SJSA1 (cell line): ENCODE measurements around the gene KLF1. TPM values are rescaled to one million over a fixed set of nuclear protein-coding genes. Genes with fewer than 3 reads are reported as not detected.
"Not testable (repeated sequence)": the region's sequence is repeated elsewhere in the genome, so short reads cannot be mapped to it uniquely, and the experiment has no call there.

Experiments
- DNase-seq, 2 experiments: peaks; one replicate each; pipeline ENCODE4 v3.0.0-alpha.2; 2015 to 2020; ENCODE audit warnings: low spot score in 2 of 2, low read depth in 1 of 2
- H3K27ac ChIP-seq: fragments of 250-450 bp; sonication (Bioruptor Pico); 2 replicates; pipeline ENCODE4 v1.5.1; 2020; ENCODE audit warnings: mild to moderate bottlenecking, moderate library complexity
- H3K27me3 ChIP-seq: fragments of 250-450 bp; sonication (Bioruptor Pico); replicated peaks from 2 replicates; pipeline ENCODE4 v1.5.1; 2020; ENCODE audit warnings: mild to moderate bottlenecking, moderate library complexity
- H3K36me3 ChIP-seq: fragments of 250-450 bp; sonication (Bioruptor Pico); 2 replicates; pipeline ENCODE4 v1.5.1; 2020; ENCODE audit warnings: mild to moderate bottlenecking
- H3K4me1 ChIP-seq: fragments of 250-450 bp; sonication (Bioruptor Pico); replicated peaks from 2 replicates; pipeline ENCODE4 v1.6.1; 2021; ENCODE audit warnings: mild to moderate bottlenecking
- H3K4me3 ChIP-seq: fragments of 250-450 bp; sonication (Bioruptor Pico); 2 replicates; pipeline ENCODE4 v1.5.1; 2020; ENCODE audit warnings: mild to moderate bottlenecking
- H3K9me3 ChIP-seq: fragments of 250-450 bp; sonication (Bioruptor Pico); replicated peaks from 2 replicates; pipeline ENCODE4 v1.5.1; 2020; ENCODE audit warnings: mild to moderate bottlenecking
- total RNA-seq: library from RNA; depleted of rRNA; stranded (reverse); fragments of >200 nt; shearing (Covaris generic); gene quantifications from 2 replicates; pipeline ENCODE4 v1.2.3, GENCODE V29; 2014; rRNA removed

KLF1 gene
- total RNA-seq, result not detected in 2 replicates

DNA sequence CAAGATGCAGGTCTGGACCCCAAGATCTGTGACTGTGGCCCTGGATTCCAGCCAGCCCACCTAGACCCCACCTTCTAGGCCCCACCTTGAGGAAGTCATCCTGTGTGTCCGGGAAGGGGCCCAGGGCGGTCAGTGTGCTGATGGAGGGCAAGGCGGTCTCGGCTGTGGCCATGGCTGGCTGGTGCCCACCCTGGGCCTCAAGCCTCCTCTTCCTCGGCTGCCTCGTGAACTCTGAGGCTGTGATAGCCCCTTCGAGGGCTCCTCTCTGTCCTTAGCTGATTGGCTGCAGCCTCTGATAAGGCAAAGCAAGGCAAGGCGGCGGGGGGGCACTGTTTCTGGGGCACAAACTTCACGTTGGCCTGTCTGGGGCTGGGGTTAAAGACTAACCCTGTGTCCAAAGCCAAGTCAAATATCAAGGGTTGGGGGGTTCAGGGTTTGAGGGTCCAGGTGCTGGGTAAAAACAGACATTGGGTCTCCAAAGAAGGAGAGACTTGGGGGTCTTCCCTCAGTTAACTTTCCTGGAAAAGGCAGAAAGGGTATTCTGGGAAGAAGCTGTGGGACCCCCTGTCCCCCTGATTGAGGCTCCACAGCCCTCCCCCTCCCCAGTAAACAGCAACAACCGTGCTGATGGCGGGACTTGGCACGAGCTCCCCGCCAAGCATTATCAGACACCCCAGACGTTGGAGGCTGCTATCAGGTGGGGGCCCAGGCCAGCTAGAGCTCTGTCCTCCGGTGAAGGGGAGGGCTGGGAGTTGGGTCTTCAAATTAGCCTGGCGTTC, at the start of gene KLF1:
Gene KLF1 (minus strand): TSS at position 233 of the 779 bp plus-strand sequence. CDS start 61 bp downstream, at position 172.
- no peak within 1 kb of the TSS for H3K4me3 ChIP-seq
- peaks cover 21% of the 10 kb centered on the region for H3K27me3 ChIP-seq
- H3K9me3 ChIP-seq, result peaks cover 24% of the 10 kb centered on the region
- H3K36me3 ChIP-seq, result no peaks in the 10 kb centered on the region
- peaks cover 16% of the 10 kb centered on the region for H3K4me1 ChIP-seq
- no peak for DNase-seq
- H3K27ac ChIP-seq, result no peak within 1 kb of the TSS

DNA sequence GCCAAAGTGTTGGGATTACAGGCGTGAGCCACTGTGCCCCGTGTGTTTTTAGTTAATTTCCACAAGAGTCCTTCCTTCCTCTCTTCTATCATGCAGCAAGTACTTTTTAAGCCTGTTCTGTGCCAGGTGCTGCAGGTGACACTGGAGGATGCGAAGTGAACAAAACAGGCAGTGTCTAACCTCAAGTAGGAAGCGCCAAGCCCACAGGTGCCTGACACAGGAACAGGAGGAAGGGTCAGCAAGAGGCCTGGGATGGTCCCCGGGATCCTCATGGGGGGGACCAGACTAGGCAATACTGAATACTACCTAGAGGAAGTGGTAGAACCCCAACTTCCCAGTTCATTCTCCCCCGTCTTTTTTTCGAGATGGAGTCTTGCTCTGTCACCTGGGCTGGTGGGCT, 49.6 kb upstream of the KLF1 start:
- Histone ChIP-seq H3K27ac (no peak overlapping the region), H3K36me3 (peaks cover 36% of the 10 kb centered on the region), H3K4me1 (peaks cover 36% of the 10 kb centered on the region), H3K4me3 (no peak overlapping the region), H3K27me3 (no peaks in the 10 kb centered on the region), H3K9me3 (no peaks in the 10 kb centered on the region)
- no peak for DNase-seq

DNA sequence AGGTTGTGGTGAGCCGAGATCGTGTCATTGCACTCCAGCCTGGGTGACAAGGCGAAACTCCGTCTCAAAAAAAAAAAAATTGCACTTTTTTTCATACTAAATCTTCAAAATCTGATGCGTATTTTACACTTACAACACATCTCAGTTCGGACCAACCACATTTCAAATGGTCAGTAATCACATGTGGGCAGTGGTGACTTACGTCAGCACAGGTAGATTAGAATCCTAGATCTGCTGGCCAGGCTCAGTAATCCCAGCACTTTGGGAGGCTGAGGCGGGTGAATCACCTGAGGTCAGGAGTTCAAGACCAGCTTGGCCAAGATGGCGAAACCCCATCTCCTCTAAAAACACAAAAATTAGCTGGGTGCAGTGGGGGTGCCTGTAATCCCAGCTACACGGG, 48.1 kb upstream of the KLF1 start:
- H3K27me3 ChIP-seq, result no peaks in the 10 kb centered on the region
- DNase-seq, result no peak
- H3K27ac ChIP-seq, result no peak overlapping the region

DNA sequence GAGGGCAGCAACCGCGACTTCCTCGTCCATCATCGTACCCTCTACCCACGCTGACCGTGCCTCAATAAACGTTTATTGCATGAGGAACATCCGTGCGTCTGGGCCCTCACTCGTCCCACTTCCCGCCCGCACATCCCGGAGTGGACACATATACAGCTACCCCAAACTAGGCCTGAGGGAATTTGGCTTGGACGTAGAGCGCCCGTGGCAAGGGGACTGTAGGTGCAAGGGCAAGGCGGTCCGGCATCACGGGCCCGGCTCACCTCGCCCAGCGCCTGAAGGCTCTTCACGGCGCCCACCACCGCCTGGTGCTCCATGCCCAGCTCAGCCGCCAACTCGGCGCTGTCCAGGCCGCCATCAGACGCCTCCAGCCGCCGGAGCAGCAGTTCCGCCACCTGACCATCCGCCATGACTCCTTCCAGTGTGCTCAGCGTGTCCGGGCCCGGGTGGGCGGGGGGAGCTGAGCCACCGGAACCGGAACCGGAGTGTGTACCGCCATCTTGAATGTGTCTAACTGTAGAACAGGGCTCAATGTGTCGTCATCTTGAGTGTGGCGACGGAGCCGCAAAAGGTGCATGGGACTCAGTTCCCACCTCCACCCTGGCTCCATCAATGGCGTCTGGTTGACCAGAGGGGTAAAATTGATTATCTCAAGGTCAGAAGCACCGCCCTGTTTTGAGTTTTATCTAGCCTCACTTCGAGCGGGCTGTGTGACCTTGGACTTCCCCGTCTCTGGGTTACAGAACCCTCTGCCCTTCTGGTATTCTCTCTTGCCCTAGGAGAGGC, 46.5 kb upstream of the KLF1 start, which contains the start of gene FARSA:
Gene FARSA (minus strand): TSS at position 425 of the 786 bp plus-strand sequence. CDS start 15 bp downstream, at position 410.
- DNase-seq, result peak; percentile 78 to 88
- Histone ChIP-seq H3K27ac (peak within 1 kb of the TSS; percentile 24; the same call in 1 of the 2 replicates), H3K9me3 (no peaks in the 10 kb centered on the region), H3K4me1 (peaks cover 21% of the 10 kb centered on the region), H3K36me3 (peaks cover 32% of the 10 kb centered on the region), H3K27me3 (no peaks in the 10 kb centered on the region), H3K4me3 (peak within 1 kb of the TSS; percentile 82)

More for the DNA sequence above, 48.1 kb upstream of the KLF1 start:
- Histone ChIP-seq H3K9me3 (no peaks in the 10 kb centered on the region), H3K4me3 (no peak overlapping the region), H3K4me1 (peaks cover 29% of the 10 kb centered on the region), H3K36me3 (peaks cover 33% of the 10 kb centered on the region)

DNA sequence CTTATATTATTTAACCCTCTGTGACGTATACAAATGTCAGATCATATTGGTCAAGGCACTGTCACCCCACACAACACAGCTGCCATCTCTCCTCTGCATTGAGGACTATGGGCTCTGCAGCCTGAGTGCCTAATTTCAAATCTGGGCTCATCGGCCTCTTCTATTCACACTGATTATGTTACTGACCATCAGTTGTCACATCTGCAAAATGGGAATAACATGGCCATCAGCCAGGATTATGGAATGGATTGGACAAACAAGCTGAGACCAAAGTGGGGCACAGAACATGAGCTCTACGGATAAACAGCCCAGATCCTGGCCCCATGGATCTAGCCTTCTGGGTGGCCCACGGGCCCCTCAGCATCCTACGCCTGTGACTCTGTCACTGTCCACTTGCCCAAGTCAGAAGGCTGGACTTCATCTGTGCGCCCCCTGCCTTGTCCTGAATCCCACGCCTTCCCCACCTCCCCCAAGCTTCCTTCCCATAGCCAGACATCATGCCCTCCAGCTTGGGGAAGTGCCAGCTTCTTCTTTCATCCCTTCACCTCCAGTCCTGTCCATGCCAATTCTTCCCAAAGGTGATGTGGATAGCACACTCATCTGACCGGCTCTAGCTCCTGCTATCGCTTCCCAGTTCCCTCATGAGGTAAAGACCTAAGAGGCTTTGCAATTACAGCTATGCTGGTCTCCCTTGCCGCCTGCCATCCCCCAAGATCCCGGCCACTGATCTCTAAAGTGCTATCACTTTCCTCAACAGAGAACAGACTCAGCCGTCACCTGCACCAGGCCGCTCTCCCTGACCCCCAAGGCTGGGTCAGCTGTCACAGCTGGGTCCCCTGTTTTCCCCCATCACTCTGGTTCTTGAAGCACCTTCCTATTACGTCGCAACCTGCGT, 45.6 kb upstream of the KLF1 start:
- no peaks in the 10 kb centered on the region for H3K27me3 ChIP-seq
- no peak for DNase-seq
- no peaks in the 10 kb centered on the region for H3K9me3 ChIP-seq
- peaks cover 39% of the 10 kb centered on the region for H3K36me3 ChIP-seq
- peak overlapping the region; percentile 24; the same call in 1 of the 2 replicates for H3K27ac ChIP-seq
- H3K4me3 ChIP-seq, result peak overlapping the region; percentile 82
- H3K4me1 ChIP-seq, result peaks cover 17% of the 10 kb centered on the region

DNA sequence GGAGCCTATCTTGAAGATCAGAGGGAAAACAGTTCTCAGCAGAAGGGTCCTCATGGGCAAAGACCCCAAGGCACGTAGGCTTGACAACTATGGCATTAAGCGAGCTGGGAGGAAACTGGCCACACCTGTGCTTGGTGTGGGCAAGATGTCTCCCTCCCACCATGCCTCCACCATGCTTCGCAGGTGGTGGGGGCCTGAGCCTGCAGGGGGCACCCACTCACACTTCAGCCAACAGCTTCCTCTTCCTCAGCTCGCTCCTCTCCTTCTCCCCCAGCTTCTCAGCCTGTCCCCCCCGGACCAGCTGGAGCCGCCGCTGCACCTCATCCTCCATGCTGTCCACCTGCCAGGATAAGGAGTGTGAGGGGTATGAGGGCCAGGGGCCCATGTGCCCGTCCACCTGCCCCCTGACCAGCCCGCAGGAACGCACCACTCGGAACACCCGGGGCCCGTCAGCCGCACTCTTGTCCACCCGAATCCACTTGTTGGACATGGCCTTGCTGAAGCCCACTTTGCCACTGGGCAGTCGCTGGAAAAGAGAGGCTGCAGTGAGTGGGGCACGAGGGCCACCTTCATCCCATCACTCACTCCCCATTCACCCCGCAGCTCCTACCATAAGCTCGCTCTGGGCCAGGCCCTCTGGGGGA, 43.1 kb upstream of the KLF1 start:
- Histone ChIP-seq H3K36me3 (peaks cover 59% of the 10 kb centered on the region), H3K4me1 (peaks cover 13% of the 10 kb centered on the region), H3K4me3 (no peak overlapping the region), H3K9me3 (no peaks in the 10 kb centered on the region), H3K27ac (no peak overlapping the region), H3K27me3 (no peaks in the 10 kb centered on the region)
- DNase-seq, result no peak

DNA sequence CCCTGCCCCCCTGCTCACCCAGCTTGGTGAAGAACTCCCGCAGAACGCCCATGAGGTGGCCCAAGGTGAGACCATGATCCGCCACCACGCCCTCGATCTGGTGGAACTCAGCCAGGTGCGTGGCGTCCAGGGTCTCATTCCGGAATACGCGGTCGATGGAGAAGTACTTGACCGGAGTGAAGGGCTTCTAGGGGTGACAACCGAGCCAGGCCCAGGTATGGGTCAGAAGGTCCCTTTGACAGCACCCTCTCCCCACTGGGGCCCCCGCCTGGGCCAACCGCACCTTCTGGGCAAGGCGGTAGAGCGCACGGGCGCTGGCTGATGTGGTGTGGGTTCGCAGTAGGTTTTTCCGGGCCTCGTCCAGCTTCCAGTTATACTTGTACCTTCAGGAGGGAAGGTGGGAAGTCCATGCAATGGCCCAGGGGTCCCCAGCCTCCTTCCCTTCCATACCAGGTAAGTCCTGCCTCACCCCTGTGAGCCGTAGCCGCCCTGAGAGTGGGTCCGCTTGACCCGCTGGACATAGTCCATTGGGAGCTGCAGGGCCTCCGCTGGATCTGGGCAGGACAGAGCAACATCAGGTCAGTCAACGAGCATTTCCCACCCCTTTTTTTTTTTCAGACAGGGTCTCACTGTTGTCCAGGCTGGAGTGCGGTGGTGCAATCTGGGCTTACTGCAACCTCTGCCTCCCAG, 37.8 kb upstream of the KLF1 start:
- H3K36me3 ChIP-seq, result peaks cover 68% of the 10 kb centered on the region
- DNase-seq, result no peak
- H3K4me3 ChIP-seq, result no peak overlapping the region
- H3K9me3 ChIP-seq, result no peaks in the 10 kb centered on the region
- H3K27ac ChIP-seq, result no peak overlapping the region
- no peaks in the 10 kb centered on the region for H3K27me3 ChIP-seq
- no peaks in the 10 kb centered on the region for H3K4me1 ChIP-seq

DNA sequence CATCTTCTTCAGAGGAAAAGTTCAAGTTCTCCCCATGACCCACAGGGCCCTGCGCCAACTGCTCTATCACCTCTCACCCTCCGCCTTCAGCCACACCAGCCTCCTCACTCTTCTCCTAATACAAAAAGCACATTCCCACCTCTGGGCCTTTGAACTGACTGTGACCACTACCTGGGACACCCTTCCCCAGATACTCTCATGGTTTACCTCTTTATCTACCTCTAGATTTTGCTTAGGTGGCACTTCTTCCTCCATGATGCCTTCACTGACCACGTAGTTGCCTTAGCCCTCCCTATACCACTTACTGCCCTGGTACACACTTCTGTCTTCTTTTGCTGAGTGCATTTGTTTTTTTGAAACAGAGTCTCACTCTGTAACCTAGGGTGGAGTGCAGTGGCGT, 36.0 kb upstream of the KLF1 start:
- Histone ChIP-seq H3K27me3 (no peaks in the 10 kb centered on the region), H3K9me3 (peaks cover 9% of the 10 kb centered on the region), H3K4me1 (peaks cover 8% of the 10 kb centered on the region), H3K4me3 (no peak overlapping the region), H3K36me3 (peaks cover 51% of the 10 kb centered on the region), H3K27ac (no peak overlapping the region)
- DNase-seq, result no peak

DNA sequence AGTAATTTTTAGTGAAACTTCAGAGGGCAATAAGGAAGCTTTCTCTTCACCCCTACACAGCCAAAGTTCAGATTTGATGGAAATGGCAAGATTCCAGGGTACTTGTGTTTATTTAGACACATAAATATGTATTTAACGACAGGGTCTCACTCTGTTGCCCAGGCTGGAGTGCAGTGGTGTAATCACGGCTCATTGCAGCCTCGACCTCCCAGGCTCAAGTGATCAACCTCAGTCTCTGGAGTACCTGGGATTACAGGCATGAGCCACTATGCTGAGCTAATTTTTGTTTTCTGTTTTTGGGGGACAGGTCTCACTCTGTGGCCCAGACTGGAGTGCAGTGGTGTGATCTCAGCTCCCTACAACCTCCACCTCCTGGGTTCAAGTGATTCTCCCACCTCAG, 34.0 kb upstream of the KLF1 start:
- Histone ChIP-seq H3K9me3 (peaks cover 9% of the 10 kb centered on the region), H3K4me1 (peaks cover 8% of the 10 kb centered on the region), H3K27me3 (no peaks in the 10 kb centered on the region), H3K27ac (no peak overlapping the region), H3K36me3 (peaks cover 36% of the 10 kb centered on the region), H3K4me3 (no peak overlapping the region)
- no peak for DNase-seq

DNA sequence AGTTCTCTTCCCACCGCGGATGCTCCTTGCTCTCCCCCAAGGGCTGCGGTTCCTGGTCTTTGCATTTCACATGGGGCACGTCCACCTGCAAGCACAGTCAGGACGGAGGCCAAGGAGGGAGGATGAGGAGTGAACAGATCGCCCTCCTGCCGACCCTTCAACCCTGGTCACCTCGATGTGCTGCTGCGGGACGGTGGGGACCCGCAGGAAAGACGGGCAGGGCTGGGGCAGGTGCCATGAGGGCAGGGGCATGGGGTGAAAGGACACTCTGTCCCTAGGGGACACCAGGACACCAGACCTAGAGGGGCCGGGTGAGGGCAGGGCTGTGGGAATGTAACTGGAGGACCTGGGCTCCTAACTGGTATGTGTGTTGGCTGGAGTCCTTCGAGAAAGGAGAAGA, 31.3 kb upstream of the KLF1 start:
- Histone ChIP-seq H3K9me3 (peaks cover 9% of the 10 kb centered on the region), H3K36me3 (peaks cover 10% of the 10 kb centered on the region), H3K27ac (no peak overlapping the region), H3K27me3 (no peaks in the 10 kb centered on the region), H3K4me3 (no peak overlapping the region), H3K4me1 (peaks cover 17% of the 10 kb centered on the region)
- DNase-seq, result no peak

DNA sequence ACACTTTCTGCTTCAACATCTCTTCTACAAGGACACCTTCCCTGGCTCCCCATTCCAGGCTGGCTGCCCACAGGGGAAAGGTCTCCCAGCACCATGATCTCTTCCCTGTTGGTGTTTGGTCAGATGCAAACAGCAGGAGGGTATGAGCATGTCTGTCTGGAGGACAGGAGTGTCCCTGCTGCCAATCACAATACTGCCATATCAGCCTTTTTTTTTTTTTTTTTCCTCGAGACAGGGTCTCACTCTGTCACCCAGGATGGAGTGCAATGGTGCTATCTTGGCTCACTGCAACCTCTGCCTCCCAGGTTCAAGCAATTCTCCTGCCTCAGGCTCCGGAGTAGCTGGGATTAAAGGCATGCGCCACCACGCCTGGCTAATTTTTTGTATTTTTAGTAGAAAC, 28.9 kb upstream of the KLF1 start:
- H3K27ac ChIP-seq, DNase-seq, H3K4me3 ChIP-seq, H3K9me3 ChIP-seq, H3K27me3 ChIP-seq, H3K36me3 ChIP-seq: not testable (repeated sequence)
- H3K4me1 ChIP-seq, result peaks cover 23% of the 10 kb centered on the region

DNA sequence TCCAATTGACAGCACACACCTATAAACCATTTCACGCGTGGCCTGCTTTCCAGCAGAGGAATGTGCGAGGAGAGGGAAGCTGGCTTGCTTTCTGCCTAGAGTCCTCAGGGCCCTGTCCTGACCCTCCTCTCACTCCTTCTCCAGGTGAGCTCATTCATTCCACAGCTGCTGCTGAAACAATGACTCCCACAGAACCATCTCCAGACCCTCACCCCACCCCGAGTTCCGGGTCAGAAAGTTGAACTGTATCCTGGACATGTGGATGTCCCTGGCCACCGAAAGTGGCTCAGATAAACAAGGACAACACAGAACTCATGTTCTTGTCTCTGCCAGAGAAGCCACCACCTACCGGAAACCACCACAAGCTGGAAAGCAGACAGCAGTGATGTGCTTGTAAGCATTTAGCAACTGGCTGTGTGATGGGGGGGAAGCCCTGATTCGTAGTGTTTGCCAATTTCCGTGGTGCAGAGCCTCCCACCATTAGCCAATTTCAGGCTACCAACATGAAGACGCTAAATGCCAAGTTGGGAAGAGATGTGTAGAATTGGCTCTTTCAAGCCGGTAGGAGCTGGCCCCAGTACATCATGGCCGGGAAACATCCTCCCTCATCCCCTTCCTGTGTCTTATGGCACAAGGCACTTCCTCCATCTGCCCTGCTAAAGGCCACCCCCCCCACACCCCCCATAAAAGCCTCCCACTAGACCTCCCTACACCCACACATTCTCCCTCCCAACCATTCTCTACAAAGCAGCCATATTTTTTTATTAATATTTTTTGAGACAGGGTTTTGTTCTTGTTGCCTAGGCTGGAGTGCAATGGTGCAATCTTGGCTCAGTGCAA, 27.1 kb upstream of the KLF1 start:
- Histone ChIP-seq H3K36me3 (no peaks in the 10 kb centered on the region), H3K4me1 (peaks cover 18% of the 10 kb centered on the region), H3K4me3 (no peak overlapping the region), H3K9me3 (peaks cover 9% of the 10 kb centered on the region), H3K27me3 (no peaks in the 10 kb centered on the region), H3K27ac (no peak overlapping the region)
- DNase-seq, result no peak
